A549 (cell line): ENCODE measurements around the gene TUSC2. TPM values are rescaled to one million over a fixed set of nuclear protein-coding genes. Genes with fewer than 3 reads are reported as not detected.
A peak's percentile ranks its signal among the peaks of the same experiment; 100 is the strongest.

Source experiments
- ATAC-seq, 2 experiments: fragments of 200-7000 bp in 1 of 2; fragments of >200 bp in 1 of 2; cut with Nextera tagmentation in 1 of 2; cut with Tn5 transposase in 1 of 2; 3 replicates each; pipeline versions ENCODE4 v1.8.0 to v1.9.1; 2018 to 2020; ENCODE audit warnings: mild to moderate bottlenecking in 1 of 2, moderate library complexity in 1 of 2
- CTCF ChIA-PET: fragments of 300-600 bp; sonication (Branson Sonifier 250); formaldehyde crosslinking; extraction: SDS; loops from one replicate; lab custom pipeline; 2021; ENCODE audit warnings: antibody characterized with exemption, inconsistent platforms; lab: Yijun Ruan, JAX
- POLR2A ChIA-PET: fragments of 350-600 bp; formaldehyde crosslinking; extraction: SDS; loops from one replicate; lab custom pipeline; 2021; ENCODE audit warnings: antibody characterized with exemption, inconsistent platforms; lab: Yijun Ruan, JAX
- DNase-seq, 2 experiments: peaks; one replicate each; pipeline versions ENCODE4 v3.0.0 to v3.0.0-alpha.2; 2011 to 2016; ENCODE audit warnings: low read depth in 1 of 2, low spot score in 1 of 2
- FAIRE-seq: peaks from 2 replicates; lab custom pipeline; 2011; peaks lifted over from hg19 to GRCh38; lab: Jason Lieb, UNC
- H3K27ac ChIP-seq, 2 experiments: fragments of >200 bp; sonication (Bioruptor Twin); formaldehyde crosslinking; 3 replicates each; pipeline ENCODE4 v1.5.1; 2016 to 2017
- H3K4me1 ChIP-seq: fragments of >200 bp; sonication (Bioruptor Twin); formaldehyde crosslinking; 3 replicates; pipeline ENCODE4 v1.6.1; 2016
- H3K4me2 ChIP-seq: fragments of >200 bp; sonication (Bioruptor Twin); formaldehyde crosslinking; 3 replicates; pipeline ENCODE4 v1.6.1; 2016
- H3K4me3 ChIP-seq: fragments of >200 bp; sonication (Bioruptor Twin); formaldehyde crosslinking; 3 replicates; pipeline ENCODE4 v1.5.1; 2016
- H3K9me3 ChIP-seq: fragments of >200 bp; sonication (Bioruptor Twin); formaldehyde crosslinking; 3 replicates; pipeline ENCODE4 v1.6.1; 2016
- BHLHE40 ChIP-seq: IDR thresholded peaks from 2 replicates; pipeline ENCODE4 v1.6.1; 2012; ENCODE audit warnings: low read depth, low read length, inconsistent platforms
- CHD4 ChIP-seq: fragments of 200-600 bp; sonication (generic); IDR thresholded peaks from 2 replicates; pipeline ENCODE4 v1.6.1; 2016; ENCODE audit warnings: antibody characterized with exemption, mild to moderate bottlenecking, borderline replicate concordance
- E2F6 ChIP-seq: IDR thresholded peaks from 2 replicates; pipeline ENCODE4 v1.6.1; 2012; ENCODE audit warnings: low read depth, borderline replicate concordance
- ELK1 ChIP-seq: fragments of 150-350 bp; IDR thresholded peaks from 2 replicates; pipeline ENCODE4 v1.6.1; 2014; ENCODE audit warnings: low read depth, mild to moderate bottlenecking, low read length
- FOSL2 ChIP-seq, 2 experiments: fragments of 450-650 bp in 1 of 2; fragments of >200 bp in 1 of 2; sonication (Bioruptor Twin) in 1 of 2; formaldehyde crosslinking; IDR thresholded peaks; 2 replicates each; pipeline versions ENCODE4 v1.5.0 to v1.6.1; 2016 to 2020; ENCODE audit warnings: mild to moderate bottlenecking in 1 of 2, moderate library complexity in 1 of 2
- FOXS1 ChIP-seq: fragments of 250-450 bp; sonication (Bioruptor Pico); IDR thresholded peaks from 2 replicates; pipeline ENCODE4 v1.5.0; 2020; ENCODE audit warnings: mild to moderate bottlenecking, moderate library complexity
- HES2 ChIP-seq: fragments of >200 bp; sonication (Bioruptor Twin); formaldehyde crosslinking; IDR thresholded peaks from 2 replicates; pipeline ENCODE4 v1.6.1; 2016
- HEYL ChIP-seq: fragments of 250-450 bp; sonication (Bioruptor Pico); IDR thresholded peaks from 2 replicates; pipeline ENCODE4 v1.8.0; 2021; ENCODE audit warnings: mild to moderate bottlenecking, moderate library complexity
- HOXB13 ChIP-seq: fragments of 250-450 bp; sonication (Bioruptor Pico); IDR thresholded peaks from 2 replicates; pipeline ENCODE4 v1.5.0; 2020; ENCODE audit warnings: low read depth, mild to moderate bottlenecking, moderate library complexity
- HOXB5 ChIP-seq: fragments of 250-450 bp; sonication (Bioruptor Pico); IDR thresholded peaks from 2 replicates; pipeline ENCODE4 v1.5.0; 2020; ENCODE audit warnings: mild to moderate bottlenecking, moderate library complexity
- MAFK ChIP-seq: fragments of 450-650 bp; IDR thresholded peaks from 2 replicates; pipeline ENCODE4 v1.6.1; 2014; ENCODE audit not compliant: partially characterized antibody
- MAZ ChIP-seq: fragments of 150-350 bp; IDR thresholded peaks from 2 replicates; pipeline ENCODE4 v1.6.1; 2014; ENCODE audit warnings: antibody characterized with exemption, low read depth, low read length, borderline replicate concordance
- MYC ChIP-seq: IDR thresholded peaks from 2 replicates; pipeline ENCODE4 v1.6.1; 2012; ENCODE audit warnings: mild to moderate bottlenecking, inconsistent platforms, low read length, improper control_type of control experiment, borderline replicate concordance
- PBX3 ChIP-seq: IDR thresholded peaks from 2 replicates; pipeline ENCODE4 v1.6.1; 2012
- POLR2AphosphoS2 ChIP-seq: conservative IDR thresholded peaks from 2 replicates; pipeline ENCODE4 v1.6.1; 2012; ENCODE audit warnings: low read length, improper control_type of control experiment, inconsistent platforms
- RARB ChIP-seq: fragments of 250-450 bp; sonication (Bioruptor Pico); IDR thresholded peaks from 2 replicates; pipeline ENCODE4 v1.8.0; 2021; ENCODE audit warnings: mild to moderate bottlenecking, moderate library complexity
- REST ChIP-seq: fragments of 200-600 bp; sonication (generic); IDR thresholded peaks from 2 replicates; pipeline ENCODE4 v1.6.1; 2016; ENCODE audit warnings: antibody characterized with exemption, mild to moderate bottlenecking, moderate library complexity
- RFX5 ChIP-seq: fragments of 450-650 bp; IDR thresholded peaks from 2 replicates; pipeline ENCODE4 v1.7.1; 2014; ENCODE audit warnings: antibody characterized with exemption, mild to moderate bottlenecking, moderate library complexity
- SMC3 ChIP-seq: fragments of >200 bp; sonication (Bioruptor Twin); formaldehyde crosslinking; IDR thresholded peaks from 3 replicates; pipeline ENCODE4 v1.6.1; 2018; ENCODE audit warnings: inconsistent platforms
- SREBF2 ChIP-seq: fragments of 450-650 bp; IDR thresholded peaks from 2 replicates; pipeline ENCODE4 v1.6.1; 2014; ENCODE audit warnings: mild to moderate bottlenecking, moderate library complexity
- TP53 ChIP-seq: fragments of 250-450 bp; sonication (Bioruptor Pico); IDR thresholded peaks from 2 replicates; pipeline ENCODE4 v1.5.0; 2021; ENCODE audit warnings: mild to moderate bottlenecking, moderate library complexity
- ZC3H11A ChIP-seq: fragments of 450-650 bp; IDR thresholded peaks from 2 replicates; pipeline ENCODE4 v1.6.1; 2014; ENCODE audit warnings: antibody characterized with exemption, mild to moderate bottlenecking
- ZSCAN20 ChIP-seq: fragments of 250-450 bp; sonication (Bioruptor Pico); IDR thresholded peaks from 2 replicates; pipeline ENCODE4 v1.8.0; 2022; ENCODE audit warnings: mild to moderate bottlenecking, moderate library complexity
- WGBS: methylation state at CpG from one replicate; pipeline ENCODE4 v1.1.6; 2017; ENCODE audit errors: missing lambda C conversion rate; 5-methylcytosine and 5-hydroxymethylcytosine counted together
- polyA plus RNA-seq, 4 experiments: library from polyadenylated mRNA; depleted of rRNA in 3 of 4; stranded (reverse); fragments of >200 nt; fragmentation: RNase III in 1 of 4; extraction: RNeasy Plus Mini Kit Qiagen cat#74134 plus additional on column Dnase treatment in 1 of 4; gene quantifications; 2 replicates in 3 of 4; 3 replicates in 1 of 4; pipeline ENCODE4 v1.2.3, GENCODE V29; 2011 to 2017

The TUSC2 gene
- polyA plus RNA-seq, 2 of the 4 experiments (the other 2 are of a cell fraction): 18.2 to 23.5 TPM

GRCh38 chr3:50331364-50331907, 3.4 kb upstream of the TUSC2 start (continued):
- no peak for TF ChIP-seq RARB (CRISPR knock-in tag)
- TF ChIP-seq FOSL2 (IDR thresholded peaks at IDR 0.05): no peak
- no peak for TF ChIP-seq FOSL2 (CRISPR knock-in tag; IDR thresholded peaks at IDR 0.05)
- TF ChIP-seq CHD4: no peak

GRCh38 chr3:50330330-50330729, 2.3 kb upstream of the TUSC2 start:
- WGBS: 85% methylated on average over 3 of the region's 10 CpGs
- H3K4me2 ChIP-seq: no peak overlapping the region
- ATAC-seq (no peak), FAIRE-seq (no peak), DNase-seq (no peak)
- H3K27ac ChIP-seq: no peak overlapping the region
- peaks cover 27% of the 10 kb centered on the region for H3K4me1 ChIP-seq
- ChIA-PET POLR2A (no interaction called here), CTCF (interaction anchor here (1.5 kb wide), 1 partner anchor 135 kb away, joined by 3 read pairs; no protein-coding TSS in a partner anchor)
- H3K9me3 ChIP-seq: no peaks in the 10 kb centered on the region
- no peak overlapping the region for H3K4me3 ChIP-seq
- TF ChIP-seq FOSL2 (IDR thresholded peaks at IDR 0.05) (no peak), FOSL2 (CRISPR knock-in tag; IDR thresholded peaks at IDR 0.05) (no peak), MAZ (no peak), ELK1 (no peak), SMC3 (no peak), HOXB5 (CRISPR knock-in tag) (no peak), HES2 (no peak), FOXS1 (CRISPR knock-in tag) (no peak), E2F6 (no peak), HOXB13 (no peak)

- no peak for ATAC-seq
- peak overlapping the region; percentile 86 for H3K4me2 ChIP-seq
- CTCF ChIA-PET: interaction anchor here (1.3 to 1.9 kb wide), 4 partner anchors 9 to 133 kb away, joined by 3 to 8 read pairs (median 4); no protein-coding TSS in a partner anchor
- DNase-seq: no peak
- H3K27ac ChIP-seq: peak overlapping the region; percentile 77 to 98
- POLR2A ChIA-PET: interaction anchor here (2.1 kb wide), 1 partner anchor 10 kb away, joined by 27 read pairs; no protein-coding TSS in a partner anchor
- 50% methylated on average over 3 of the region's 4 CpGs for WGBS
- H3K4me3 ChIP-seq: peak overlapping the region; percentile 71
- no peaks in the 10 kb centered on the region for H3K9me3 ChIP-seq
- no peak for FAIRE-seq
- peaks cover 17% of the 10 kb centered on the region for H3K4me1 ChIP-seq
- TF ChIP-seq MAFK (no peak), BHLHE40 (no peak), FOXS1 (CRISPR knock-in tag) (no peak), ZSCAN20 (CRISPR knock-in tag) (no peak), TP53 (CRISPR knock-in tag) (no peak), HEYL (CRISPR knock-in tag) (no peak), SMC3 (no peak)
Measured at GRCh38 chr3:50327129-50327528, 894 bp downstream of the TUSC2 start.

GRCh38 chr3:50326182-50326541, 1.9 kb downstream of the TUSC2 start:
- Histone ChIP-seq H3K9me3 (no peaks in the 10 kb centered on the region), H3K4me2 (no peak overlapping the region), H3K4me3 (no peak overlapping the region), H3K27ac (no peak overlapping the region), H3K4me1 (peaks cover 21% of the 10 kb centered on the region)
- FAIRE-seq: no peak
- WGBS: 95% methylated on average over 8 of the region's 8 CpGs
- CTCF ChIA-PET: interaction anchor here (1.2 kb wide), 1 partner anchor 27 kb away, joined by 3 read pairs; the partner anchor contains the start of genes HYAL3 and NAA80
- POLR2A ChIA-PET: no interaction called here
- DNase-seq: no peak
- no peak for ATAC-seq
- no peak for TF ChIP-seq PBX3
- TF ChIP-seq POLR2AphosphoS2: no peak
- no peak for TF ChIP-seq RFX5
- no peak for TF ChIP-seq MYC
- TF ChIP-seq ZC3H11A: no peak
- TF ChIP-seq TP53 (CRISPR knock-in tag): no peak
- TF ChIP-seq SREBF2: no peak
- TF ChIP-seq E2F6: no peak
- no peak for TF ChIP-seq REST
